PC-3 (cell line): ENCODE results near the gene DPF3.

Experiments used
- EZH2 ChIP-seq: fragments of 300-600 bp; sonication (generic); IDR thresholded peaks from one replicate; pipeline ENCODE4 v1.6.1; 2017; ENCODE audit warnings: antibody characterized with exemption, mild to moderate bottlenecking, low read length; ENCODE audit not compliant: unreplicated experiment
- EZH2phosphoT487 ChIP-seq: fragments of 300-600 bp; sonication (generic); IDR thresholded peaks from 2 replicates; pipeline ENCODE4 v1.6.1; 2018; ENCODE audit warnings: mild to moderate bottlenecking, antibody characterized with exemption, low read length, borderline replicate concordance
- TF ChIP-seq, protein P1 (sequence below): fragments of 300-600 bp; sonication (generic); conservative IDR thresholded peaks from 2 replicates; pipeline ENCODE4 v1.5.1; 2017; ENCODE audit warnings: antibody characterized with exemption, low read depth, mild to moderate bottlenecking, low read length

DNA sequence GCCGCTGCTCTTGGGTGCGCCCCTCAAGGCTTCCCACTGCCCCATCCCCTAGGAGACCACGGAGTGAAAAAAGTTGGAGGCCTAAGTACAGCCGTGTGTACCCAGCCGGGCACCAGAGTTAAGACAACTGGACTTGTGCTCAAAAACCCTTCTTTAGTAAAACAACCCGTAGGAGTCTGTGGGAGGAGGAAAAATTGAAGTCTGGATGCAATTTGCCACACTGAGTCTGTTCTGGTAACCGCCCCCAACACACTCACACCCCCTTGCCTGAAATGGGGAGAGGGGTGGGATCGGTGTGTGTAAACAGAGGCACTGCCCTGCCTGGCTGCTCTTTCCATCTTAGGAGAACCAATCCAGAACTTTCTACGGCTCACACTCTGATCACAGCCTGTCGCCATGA, 41.7 kb downstream of the DPF3 start:
- TF ChIP-seq, protein P1, sequence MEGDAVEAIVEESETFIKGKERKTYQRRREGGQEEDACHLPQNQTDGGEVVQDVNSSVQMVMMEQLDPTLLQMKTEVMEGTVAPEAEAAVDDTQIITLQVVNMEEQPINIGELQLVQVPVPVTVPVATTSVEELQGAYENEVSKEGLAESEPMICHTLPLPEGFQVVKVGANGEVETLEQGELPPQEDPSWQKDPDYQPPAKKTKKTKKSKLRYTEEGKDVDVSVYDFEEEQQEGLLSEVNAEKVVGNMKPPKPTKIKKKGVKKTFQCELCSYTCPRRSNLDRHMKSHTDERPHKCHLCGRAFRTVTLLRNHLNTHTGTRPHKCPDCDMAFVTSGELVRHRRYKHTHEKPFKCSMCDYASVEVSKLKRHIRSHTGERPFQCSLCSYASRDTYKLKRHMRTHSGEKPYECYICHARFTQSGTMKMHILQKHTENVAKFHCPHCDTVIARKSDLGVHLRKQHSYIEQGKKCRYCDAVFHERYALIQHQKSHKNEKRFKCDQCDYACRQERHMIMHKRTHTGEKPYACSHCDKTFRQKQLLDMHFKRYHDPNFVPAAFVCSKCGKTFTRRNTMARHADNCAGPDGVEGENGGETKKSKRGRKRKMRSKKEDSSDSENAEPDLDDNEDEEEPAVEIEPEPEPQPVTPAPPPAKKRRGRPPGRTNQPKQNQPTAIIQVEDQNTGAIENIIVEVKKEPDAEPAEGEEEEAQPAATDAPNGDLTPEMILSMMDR = no peak
- no peak for TF ChIP-seq EZH2
- TF ChIP-seq EZH2phosphoT487 = no peak
